K562 (cell line): ENCODE measurements around the gene CDH8. TPM values are rescaled to one million over a fixed set of nuclear protein-coding genes. Genes with fewer than 3 reads are reported as not detected.

ENCODE experiments used
- ATAC-seq: fragments of 200-7000 bp; cut with Tn5 transposase; 3 replicates; pipeline ENCODE4 v1.9.1; 2020; ENCODE audit warnings: moderate library complexity
- BruUV-seq: library from RNA; stranded (reverse); fragments of 400-500 nt; replicated peaks from 2 replicates; lab custom pipeline; 2021; lab: Mats Ljungman, UMichigan
- CTCF ChIA-PET: fragments of 300-600 bp; formaldehyde crosslinking; extraction: SDS; loops from one replicate; lab custom pipeline; 2021; ENCODE audit warnings: low intra/inter-chr PET ratio; lab: Yijun Ruan, JAX
- POLR2A ChIA-PET: fragments of 300-600, 350-650 bp; sonication (Branson Sonifier 250); formaldehyde crosslinking; extraction: SDS; loops from one replicate; lab custom pipeline; 2021; ENCODE audit warnings: antibody characterized with exemption, inconsistent platforms; lab: Yijun Ruan, JAX
- DNase-seq, 4 experiments: peaks; one replicate each; pipeline versions ENCODE4 v3.0.0 to v3.0.0-alpha.2; 2011 to 2018; ENCODE audit warnings: low spot score in 3 of 4, mixed read lengths in 3 of 4; ENCODE audit errors: extremely low read depth in 1 of 4
- FAIRE-seq: peaks from 2 replicates; lab custom pipeline; 2011; peaks lifted over from hg19 to GRCh38; lab: Jason Lieb, UNC
- H2AFZ ChIP-seq: 2 replicates; pipeline ENCODE4 v1.6.0; 2011; ENCODE audit warnings: low read depth, low read length, control low read depth, inconsistent platforms
- H3K27ac ChIP-seq: fragments of 200-600 bp; 3 replicates; pipeline ENCODE4 v1.8.0; 2011; ENCODE audit warnings: low read depth, mild to moderate bottlenecking, control low read depth, inconsistent platforms, low read length, moderate library complexity, mixed read lengths; ENCODE audit errors: extremely low read depth
- H3K27me3 ChIP-seq, 2 experiments: fragments of 300-600 bp in 1 of 2; 2 replicates in 1 of 2; 3 replicates in 1 of 2; pipeline versions ENCODE4 v1.6.0 to v1.8.0; 2011; ENCODE audit warnings: inconsistent platforms in 2 of 2, low read length in 2 of 2, mild to moderate bottlenecking in 1 of 2, mixed read lengths in 1 of 2, moderate library complexity in 1 of 2; ENCODE audit not compliant: control insufficient read depth in 2 of 2, insufficient read depth in 2 of 2
- H3K36me3 ChIP-seq: fragments of 300-600 bp; 3 replicates; pipeline ENCODE4 v1.8.0; 2011; ENCODE audit warnings: mild to moderate bottlenecking, low read length, inconsistent platforms; ENCODE audit not compliant: control insufficient read depth, insufficient read depth
- H3K4me1 ChIP-seq, 2 experiments: fragments of 200-600 bp in 1 of 2; replicated peaks in 1 of 2; 2 replicates in 1 of 2; 3 replicates in 1 of 2; pipeline versions ENCODE4 v1.5.1 to v1.8.0; 2011; ENCODE audit warnings: inconsistent platforms in 2 of 2, low read length in 2 of 2, mild to moderate bottlenecking in 1 of 2, mixed read lengths in 1 of 2, moderate library complexity in 1 of 2; ENCODE audit not compliant: control insufficient read depth in 2 of 2, insufficient read depth in 2 of 2
- H3K4me2 ChIP-seq: 2 replicates; pipeline ENCODE4 v1.6.1; 2011; ENCODE audit warnings: low read length, control low read depth, inconsistent platforms, mixed read lengths; ENCODE audit not compliant: insufficient read depth
- H3K4me3 ChIP-seq: fragments of 200-600 bp; sonication (generic), shearing (Covaris generic); 2 replicates; pipeline ENCODE4 v1.5.1; 2016; ENCODE audit warnings: control low read depth, inconsistent platforms
- H3K79me2 ChIP-seq: fragments of 200-600 bp; 3 replicates; pipeline ENCODE4 v1.8.0; 2011; ENCODE audit warnings: low read length, inconsistent platforms; ENCODE audit not compliant: control insufficient read depth, insufficient read depth
- H3K9ac ChIP-seq, 2 experiments: 2 replicates each; pipeline versions ENCODE4 v1.6.0 to v1.6.1; 2011; ENCODE audit warnings: low read depth in 2 of 2, low read length in 2 of 2, control low read depth in 1 of 2, inconsistent platforms in 1 of 2, mild to moderate bottlenecking in 1 of 2, mixed read lengths in 1 of 2; ENCODE audit not compliant: insufficient read depth in 1 of 2
- H3K9me1 ChIP-seq: one replicate; pipeline ENCODE4 v1.6.0; 2011; ENCODE audit warnings: inconsistent platforms, mild to moderate bottlenecking, low read length, moderate library complexity; ENCODE audit not compliant: control insufficient read depth, insufficient read depth
- H3K9me3 ChIP-seq: replicated peaks from 2 replicates; pipeline ENCODE4 v1.5.1; 2011; ENCODE audit warnings: low read depth, low read length, inconsistent platforms; ENCODE audit not compliant: control insufficient read depth, insufficient read depth
- H4K20me1 ChIP-seq: replicated peaks from 2 replicates; pipeline ENCODE4 v1.6.1; 2011; ENCODE audit warnings: low read length, inconsistent platforms, mixed read lengths; ENCODE audit not compliant: control insufficient read depth, insufficient read depth
- ETV5 ChIP-seq: sonication (generic); formaldehyde crosslinking; IDR thresholded peaks from 2 replicates; pipeline ENCODE4 v1.4.0; 2020; ENCODE audit warnings: low read depth, mild to moderate bottlenecking, missing genetic modification reagents
- LARP7 ChIP-seq: fragments of 450-650 bp; IDR thresholded peaks from 2 replicates; pipeline ENCODE4 v1.6.1; 2016
- MED1 ChIP-seq: sonication (generic); formaldehyde crosslinking; IDR thresholded peaks from 2 replicates; pipeline ENCODE4 v1.8.1; 2023; ENCODE audit warnings: missing genetic modification reagents, borderline replicate concordance
- NFIX ChIP-seq: fragments of 250-450 bp; sonication (Bioruptor Pico); IDR thresholded peaks from 2 replicates; pipeline ENCODE4 v1.4.0; 2020; ENCODE audit warnings: low read depth, mild to moderate bottlenecking, moderate library complexity
- PHF21A ChIP-seq: fragments of 450-650 bp; IDR thresholded peaks from 2 replicates; pipeline ENCODE4 v1.6.1; 2017; ENCODE audit warnings: low read depth, borderline replicate concordance
- RBM17 ChIP-seq: fragments of 200-400 bp; formaldehyde crosslinking; IDR thresholded peaks from 2 replicates; pipeline ENCODE4 v1.6.1; 2017; ENCODE audit warnings: low read depth, mild to moderate bottlenecking, low read length, borderline replicate concordance
- SIN3B ChIP-seq: fragments of 450-650 bp; IDR thresholded peaks from 2 replicates; pipeline ENCODE4 v1.6.1; 2017; ENCODE audit warnings: low read depth, mild to moderate bottlenecking, moderate library complexity
- SMC3 ChIP-seq: conservative IDR thresholded peaks from 2 replicates; pipeline ENCODE4 v1.6.1; 2011; ENCODE audit warnings: low read depth, low read length, improper control_type of control experiment; ENCODE audit not compliant: insufficient read depth
- TAF15 ChIP-seq: fragments of 200-400 bp; formaldehyde crosslinking; IDR thresholded peaks from 2 replicates; pipeline ENCODE4 v1.6.1; 2017; ENCODE audit warnings: mild to moderate bottlenecking, low read depth, low read length, moderate library complexity
- TRIM24 ChIP-seq, 2 experiments: fragments of 450-650 bp; IDR thresholded peaks; 2 replicates each; pipeline ENCODE4 v1.6.1; 2016
- ZBTB17 ChIP-seq: fragments of 450-650 bp; formaldehyde crosslinking; IDR thresholded peaks from 2 replicates; pipeline ENCODE4 v1.4.0; 2020; ENCODE audit warnings: mild to moderate bottlenecking
- ZNF507 ChIP-seq: conservative IDR thresholded peaks from 2 replicates; pipeline ENCODE4 v1.6.1; 2017; ENCODE audit warnings: missing genetic modification characterization, missing compliant biosample characterization
- ZNF830 ChIP-seq: fragments of 250-450 bp; sonication (Bioruptor Pico); IDR thresholded peaks from 2 replicates; pipeline ENCODE4 v1.5.0; 2021; ENCODE audit warnings: mild to moderate bottlenecking
- WGBS: fragments of 100-300 bp; shearing (Covaris generic); methylation state at CpG from one replicate; pipeline ENCODE4 v1.1.6; 2016; ENCODE audit warnings: low coverage, mixed read lengths; ENCODE audit not compliant: insufficient coverage; ENCODE audit errors: missing lambda C conversion rate; 5-methylcytosine and 5-hydroxymethylcytosine counted together
- in situ Hi-C: fragments of 300-500 bp; cut with MboI; formaldehyde crosslinking; loops from 4 replicates; pipeline ENCODE4 v1.15.0; 2018; ENCODE audit warnings: inconsistent platforms, mixed read lengths
- intact Hi-C: fragments of 100-400 bp; cut with micrococcal nuclease; formaldehyde crosslinking; loops from 2 replicates; pipeline ENCODE4 v1.14.2; 2022
- polyA plus RNA-seq, 8 experiments: library from polyadenylated mRNA; depleted of rRNA in 4 of 8; stranded (reverse) in 5 of 8; unstranded in 3 of 8; fragments of >200 nt; fragmentation: Nextera tagmentation in 2 of 8; fragmentation: Illumina TruSeq in 1 of 8; extraction: Ambion mirVana in 2 of 8; extraction: Trizol in 1 of 8; gene quantifications; 2 replicates each; pipeline versions ENCODE4 v1.2.1 to v1.2.3, GENCODE V29; 2011 to 2014; ENCODE audit warnings: inconsistent platforms in 1 of 8, missing spikeins in 1 of 8
- total RNA-seq, 7 experiments: library from RNA; depleted of rRNA in 6 of 7; stranded (reverse); fragments of >200 nt in 6 of 7; fragmentation: Illumina TruSeq in 2 of 7; extraction: Trizol in 2 of 7; gene quantifications; 2 replicates each; pipeline versions ENCODE4 v1.2.1 to v1.2.3, GENCODE V29; 2011 to 2021; ENCODE audit warnings: low replicate concordance in 1 of 7
- TF ChIP-seq, protein P1 (sequence below): fragments of 250-450 bp; sonication (Bioruptor Pico); IDR thresholded peaks from 2 replicates; pipeline ENCODE4 v1.5.0; 2020; ENCODE audit warnings: mild to moderate bottlenecking
- TF ChIP-seq, protein P2 (sequence below): fragments of 250-450 bp; sonication (Bioruptor Pico); IDR thresholded peaks from 2 replicates; pipeline ENCODE4 v1.4.0; 2020; ENCODE audit warnings: mild to moderate bottlenecking, moderate library complexity

Gene CDH8
- total and polyA plus RNA-seq, 9 of the 15 experiments (the other 6 are each of a cell fraction or from before 2014, with no cell fraction given) = 0.22 to 1.4 (median 0.42) TPM; not detected in 4

DNA sequence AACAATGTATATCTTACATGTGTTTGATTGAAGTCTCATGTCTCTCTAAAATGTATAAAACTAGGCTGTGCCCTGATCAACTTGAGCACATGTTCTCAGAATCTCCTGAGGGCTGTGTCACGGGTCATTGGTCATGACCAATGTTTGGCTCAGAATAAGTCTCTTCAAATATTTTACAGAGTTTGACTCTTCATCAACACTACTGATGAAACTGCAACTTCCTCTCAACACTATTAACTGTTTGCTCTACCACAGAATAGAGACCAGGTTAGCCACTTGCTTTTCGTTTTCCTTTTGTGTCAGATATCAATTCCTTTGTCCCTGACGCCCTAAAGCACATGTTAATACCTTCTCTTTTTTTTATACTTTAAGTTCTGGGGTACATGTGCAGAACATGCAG lies 358.1 kb downstream of the CDH8 start:
- H3K4me2 ChIP-seq = no peak overlapping the region
- H4K20me1 ChIP-seq = no peaks in the 10 kb centered on the region
- in situ Hi-C loops (no loop called here), intact Hi-C loops (no loop called here)
- H3K27ac ChIP-seq = no peak overlapping the region
- no peaks in the 10 kb centered on the region for H3K36me3 ChIP-seq
- no peaks in the 10 kb centered on the region for H3K4me1 ChIP-seq
- ChIA-PET CTCF (no interaction called here), POLR2A (no interaction called here)
- H3K79me2 ChIP-seq = no peaks in the 10 kb centered on the region
- FAIRE-seq (no peak), DNase-seq (no peak), ATAC-seq (no peak)
- TF ChIP-seq RBM17 = no peak
- TF ChIP-seq SMC3 = no peak
- TF ChIP-seq NFIX (CRISPR knock-in tag) = no peak
- no peak for TF ChIP-seq TAF15
- no peak for TF ChIP-seq LARP7
- TF ChIP-seq, protein P1, sequence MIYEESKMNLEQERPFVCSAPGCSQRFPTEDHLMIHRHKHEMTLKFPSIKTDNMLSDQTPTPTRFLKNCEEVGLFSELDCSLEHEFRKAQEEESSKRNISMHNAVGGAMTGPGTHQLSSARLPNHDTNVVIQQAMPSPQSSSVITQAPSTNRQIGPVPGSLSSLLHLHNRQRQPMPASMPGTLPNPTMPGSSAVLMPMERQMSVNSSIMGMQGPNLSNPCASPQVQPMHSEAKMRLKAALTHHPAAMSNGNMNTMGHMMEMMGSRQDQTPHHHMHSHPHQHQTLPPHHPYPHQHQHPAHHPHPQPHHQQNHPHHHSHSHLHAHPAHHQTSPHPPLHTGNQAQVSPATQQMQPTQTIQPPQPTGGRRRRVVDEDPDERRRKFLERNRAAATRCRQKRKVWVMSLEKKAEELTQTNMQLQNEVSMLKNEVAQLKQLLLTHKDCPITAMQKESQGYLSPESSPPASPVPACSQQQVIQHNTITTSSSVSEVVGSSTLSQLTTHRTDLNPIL (CRISPR knock-in tag) = no peak
- no peak for TF ChIP-seq PHF21A
- TF ChIP-seq ZNF507 (tag) = no peak
- TF ChIP-seq ZNF830 (CRISPR knock-in tag) = no peak
- no peak for TF ChIP-seq MED1 (CRISPR knock-in tag)
- TF ChIP-seq ZBTB17 (CRISPR knock-in tag) = no peak
- TF ChIP-seq SIN3B = no peak
- TF ChIP-seq, protein P2, sequence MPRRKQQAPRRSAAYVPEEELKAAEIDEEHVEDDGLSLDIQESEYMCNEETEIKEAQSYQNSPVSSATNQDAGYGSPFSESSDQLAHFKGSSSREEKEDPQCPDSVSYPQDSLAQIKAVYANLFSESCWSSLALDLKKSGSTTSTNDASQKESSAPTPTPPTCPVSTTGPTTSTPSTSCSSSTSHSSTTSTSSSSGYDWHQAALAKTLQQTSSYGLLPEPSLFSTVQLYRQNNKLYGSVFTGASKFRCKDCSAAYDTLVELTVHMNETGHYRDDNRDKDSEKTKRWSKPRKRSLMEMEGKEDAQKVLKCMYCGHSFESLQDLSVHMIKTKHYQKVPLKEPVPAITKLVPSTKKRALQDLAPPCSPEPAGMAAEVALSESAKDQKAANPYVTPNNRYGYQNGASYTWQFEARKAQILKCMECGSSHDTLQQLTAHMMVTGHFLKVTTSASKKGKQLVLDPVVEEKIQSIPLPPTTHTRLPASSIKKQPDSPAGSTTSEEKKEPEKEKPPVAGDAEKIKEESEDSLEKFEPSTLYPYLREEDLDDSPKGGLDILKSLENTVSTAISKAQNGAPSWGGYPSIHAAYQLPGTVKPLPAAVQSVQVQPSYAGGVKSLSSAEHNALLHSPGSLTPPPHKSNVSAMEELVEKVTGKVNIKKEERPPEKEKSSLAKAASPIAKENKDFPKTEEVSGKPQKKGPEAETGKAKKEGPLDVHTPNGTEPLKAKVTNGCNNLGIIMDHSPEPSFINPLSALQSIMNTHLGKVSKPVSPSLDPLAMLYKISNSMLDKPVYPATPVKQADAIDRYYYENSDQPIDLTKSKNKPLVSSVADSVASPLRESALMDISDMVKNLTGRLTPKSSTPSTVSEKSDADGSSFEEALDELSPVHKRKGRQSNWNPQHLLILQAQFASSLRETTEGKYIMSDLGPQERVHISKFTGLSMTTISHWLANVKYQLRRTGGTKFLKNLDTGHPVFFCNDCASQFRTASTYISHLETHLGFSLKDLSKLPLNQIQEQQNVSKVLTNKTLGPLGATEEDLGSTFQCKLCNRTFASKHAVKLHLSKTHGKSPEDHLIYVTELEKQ (CRISPR knock-in tag) = no peak
- no peak for TF ChIP-seq TRIM24 (IDR thresholded peaks at IDR 0.05)
- TF ChIP-seq ETV5 = no peak
- H3K27me3 ChIP-seq = no peaks in the 10 kb centered on the region
- no TSS peak for BruUV-seq
- no peaks in the 10 kb centered on the region for H3K9me3 ChIP-seq
- no peak overlapping the region for H2AFZ ChIP-seq
- no peak overlapping the region for H3K9ac ChIP-seq
- no peak overlapping the region for H3K4me3 ChIP-seq
- 0% methylated on average over 3 of the region's 3 CpGs for WGBS
- H3K9me1 ChIP-seq = no peaks in the 10 kb centered on the region
